K562 (cell line): ENCODE data around the gene PPARG.

Source experiments
- ARID1B ChIP-seq: fragments of 450-650 bp; IDR thresholded peaks from 2 replicates; pipeline ENCODE4 v1.6.1; 2016; ENCODE audit warnings: antibody characterized with exemption, mild to moderate bottlenecking, inconsistent platforms
- CCAR2 ChIP-seq: fragments of 200-400 bp; formaldehyde crosslinking; IDR thresholded peaks from 2 replicates; pipeline ENCODE4 v1.6.1; 2017; ENCODE audit warnings: mild to moderate bottlenecking, low read depth, low read length
- CHD2 ChIP-seq: IDR thresholded peaks from 2 replicates; pipeline ENCODE4 v1.6.1; 2011; ENCODE audit warnings: low read depth, low read length
- GABPA ChIP-seq: fragments of 200-800 bp; sonication (Bioruptor generic); conservative IDR thresholded peaks from 2 replicates; pipeline ENCODE4 v1.6.1; 2016; ENCODE audit warnings: low read depth, missing genetic modification characterization, missing compliant biosample characterization
- HLTF ChIP-seq: fragments of 450-650 bp; IDR thresholded peaks from 2 replicates; pipeline ENCODE4 v1.6.1; 2016
- MAFG ChIP-seq: fragments of 450-650 bp; conservative IDR thresholded peaks from 2 replicates; pipeline ENCODE4 v1.6.1; 2016; ENCODE audit warnings: missing genetic modification characterization, missing compliant biosample characterization
- NR2C2 ChIP-seq, 2 experiments: fragments of 200-800 bp in 1 of 2; sonication (Bioruptor generic) in 1 of 2; sonication (generic) in 1 of 2; formaldehyde crosslinking in 1 of 2; IDR thresholded peaks; 2 replicates each; pipeline versions ENCODE4 v1.6.1 to v1.8.0; 2016 to 2022; ENCODE audit warnings: mild to moderate bottlenecking in 1 of 2, missing compliant biosample characterization in 1 of 2, missing genetic modification characterization in 1 of 2, missing genetic modification reagents in 1 of 2
- NRF1 ChIP-seq, 2 experiments: fragments of 450-650 bp; IDR thresholded peaks in 1 of 2; conservative IDR thresholded peaks in 1 of 2; 2 replicates each; pipeline ENCODE4 v1.6.1; 2014; ENCODE audit warnings: mild to moderate bottlenecking in 2 of 2
- SETDB1 ChIP-seq: IDR thresholded peaks from one replicate; pipeline ENCODE4 v1.6.1; 2012; ENCODE audit warnings: low read length, control low read depth, inconsistent platforms
- TF ChIP-seq, protein P1 (sequence below): fragments of 250-450 bp; sonication (Bioruptor Pico); IDR thresholded peaks from 2 replicates; pipeline ENCODE4 v1.5.0; 2020; ENCODE audit warnings: mild to moderate bottlenecking, borderline replicate concordance
- TF ChIP-seq, protein P2 (sequence below): IDR thresholded peaks from 2 replicates; pipeline ENCODE4 v1.6.1; 2011; ENCODE audit not compliant: insufficient read length; ENCODE audit errors: extremely low read depth
- TF ChIP-seq, protein P3 (sequence below), 2 experiments: fragments of 450-650 bp in 1 of 2; sonication (generic) in 1 of 2; formaldehyde crosslinking in 1 of 2; IDR thresholded peaks in 1 of 2; conservative IDR thresholded peaks in 1 of 2; 2 replicates each; pipeline versions ENCODE4 v1.6.1 to v1.8.1; 2016 to 2023; ENCODE audit warnings: mild to moderate bottlenecking in 2 of 2, moderate library complexity in 2 of 2, inconsistent platforms in 1 of 2, missing genetic modification reagents in 1 of 2

DNA sequence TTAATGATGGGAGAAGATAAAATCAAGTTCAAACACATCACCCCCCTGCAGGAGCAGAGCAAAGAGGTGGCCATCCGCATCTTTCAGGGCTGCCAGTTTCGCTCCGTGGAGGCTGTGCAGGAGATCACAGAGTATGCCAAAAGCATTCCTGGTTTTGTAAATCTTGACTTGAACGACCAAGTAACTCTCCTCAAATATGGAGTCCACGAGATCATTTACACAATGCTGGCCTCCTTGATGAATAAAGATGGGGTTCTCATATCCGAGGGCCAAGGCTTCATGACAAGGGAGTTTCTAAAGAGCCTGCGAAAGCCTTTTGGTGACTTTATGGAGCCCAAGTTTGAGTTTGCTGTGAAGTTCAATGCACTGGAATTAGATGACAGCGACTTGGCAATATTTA lies 127.9 kb downstream of the PPARG start:
- TF ChIP-seq CHD2: no peak
- no peak for TF ChIP-seq NR2C2 (CRISPR knock-in tag; IDR thresholded peaks at IDR 0.05)
- TF ChIP-seq NR2C2 (tag; IDR thresholded peaks at IDR 0.05): no peak
- no peak for TF ChIP-seq HLTF
- TF ChIP-seq, protein P1, sequence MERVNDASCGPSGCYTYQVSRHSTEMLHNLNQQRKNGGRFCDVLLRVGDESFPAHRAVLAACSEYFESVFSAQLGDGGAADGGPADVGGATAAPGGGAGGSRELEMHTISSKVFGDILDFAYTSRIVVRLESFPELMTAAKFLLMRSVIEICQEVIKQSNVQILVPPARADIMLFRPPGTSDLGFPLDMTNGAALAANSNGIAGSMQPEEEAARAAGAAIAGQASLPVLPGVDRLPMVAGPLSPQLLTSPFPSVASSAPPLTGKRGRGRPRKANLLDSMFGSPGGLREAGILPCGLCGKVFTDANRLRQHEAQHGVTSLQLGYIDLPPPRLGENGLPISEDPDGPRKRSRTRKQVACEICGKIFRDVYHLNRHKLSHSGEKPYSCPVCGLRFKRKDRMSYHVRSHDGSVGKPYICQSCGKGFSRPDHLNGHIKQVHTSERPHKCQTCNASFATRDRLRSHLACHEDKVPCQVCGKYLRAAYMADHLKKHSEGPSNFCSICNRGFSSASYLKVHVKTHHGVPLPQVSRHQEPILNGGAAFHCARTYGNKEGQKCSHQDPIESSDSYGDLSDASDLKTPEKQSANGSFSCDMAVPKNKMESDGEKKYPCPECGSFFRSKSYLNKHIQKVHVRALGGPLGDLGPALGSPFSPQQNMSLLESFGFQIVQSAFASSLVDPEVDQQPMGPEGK (CRISPR knock-in tag): no peak
- TF ChIP-seq, protein P2, sequence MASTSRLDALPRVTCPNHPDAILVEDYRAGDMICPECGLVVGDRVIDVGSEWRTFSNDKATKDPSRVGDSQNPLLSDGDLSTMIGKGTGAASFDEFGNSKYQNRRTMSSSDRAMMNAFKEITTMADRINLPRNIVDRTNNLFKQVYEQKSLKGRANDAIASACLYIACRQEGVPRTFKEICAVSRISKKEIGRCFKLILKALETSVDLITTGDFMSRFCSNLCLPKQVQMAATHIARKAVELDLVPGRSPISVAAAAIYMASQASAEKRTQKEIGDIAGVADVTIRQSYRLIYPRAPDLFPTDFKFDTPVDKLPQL: no peak
- no peak for TF ChIP-seq CCAR2
- TF ChIP-seq, protein P3, sequence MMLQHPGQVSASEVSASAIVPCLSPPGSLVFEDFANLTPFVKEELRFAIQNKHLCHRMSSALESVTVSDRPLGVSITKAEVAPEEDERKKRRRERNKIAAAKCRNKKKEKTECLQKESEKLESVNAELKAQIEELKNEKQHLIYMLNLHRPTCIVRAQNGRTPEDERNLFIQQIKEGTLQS (IDR thresholded peaks at IDR 0.05): no peak
- TF ChIP-seq, protein P3 (CRISPR knock-in tag; conservative IDR thresholded peaks at IDR 0.05): no peak
- no peak for TF ChIP-seq MAFG (tag)
- no peak for TF ChIP-seq ARID1B
- TF ChIP-seq NRF1 (conservative IDR thresholded peaks at IDR 0.05 in 1 of 2, IDR thresholded peaks at IDR 0.05 in 1 of 2): no peak
- no peak for TF ChIP-seq SETDB1
- TF ChIP-seq GABPA: no peak
